Endodermal cell (in vitro differentiated cells): Measurements from ENCODE around the gene CMC1. TPM values are rescaled to one million over a fixed set of nuclear protein-coding genes. Genes with fewer than 3 reads are reported as not detected.

Experiments
- DNase-seq: peaks from one replicate; pipeline ENCODE4 v3.0.0-alpha.2; 2017
- H3K27ac ChIP-seq: 2 replicates; pipeline ENCODE4 v1.5.1; 2013; ENCODE audit warnings: mild to moderate bottlenecking, low read depth, low read length, moderate library complexity
- H3K27me3 ChIP-seq: 2 replicates; pipeline ENCODE4 v1.6.1; 2013; ENCODE audit warnings: mild to moderate bottlenecking, low read length, moderate library complexity; ENCODE audit not compliant: insufficient read depth, control insufficient read depth, poor library complexity, severe bottlenecking
- H3K36me3 ChIP-seq: 2 replicates; pipeline ENCODE4 v1.7.0; 2013; ENCODE audit warnings: mild to moderate bottlenecking, low read length, moderate library complexity; ENCODE audit not compliant: control insufficient read depth, insufficient read depth
- H3K4me1 ChIP-seq: one replicate; pipeline ENCODE4 v1.7.0; 2013; ENCODE audit warnings: low read length; ENCODE audit not compliant: control insufficient read depth, insufficient read depth
- H3K4me3 ChIP-seq: 2 replicates; pipeline ENCODE4 v1.5.1; 2013; ENCODE audit warnings: mild to moderate bottlenecking, low read length, moderate library complexity
- H3K9ac ChIP-seq: 2 replicates; pipeline ENCODE4 v1.6.1; 2013; ENCODE audit warnings: mild to moderate bottlenecking, low read length, moderate library complexity; ENCODE audit not compliant: poor library complexity, severe bottlenecking; ENCODE audit errors: extremely low read depth
- H3K9me3 ChIP-seq: 2 replicates; pipeline ENCODE4 v1.6.1; 2013; ENCODE audit warnings: mild to moderate bottlenecking, low read length, moderate library complexity; ENCODE audit not compliant: control insufficient read depth
- H3K27ac Mint-ChIP-seq: 2 replicates; pipeline ENCODE4 v1.8.0; 2020; ENCODE audit warnings: mixed read lengths
- H3K27me3 Mint-ChIP-seq: 2 replicates; pipeline ENCODE4 v1.8.0; 2021; ENCODE audit warnings: mild to moderate bottlenecking, mixed read lengths; ENCODE audit not compliant: insufficient read depth
- H3K36me3 Mint-ChIP-seq: 2 replicates; pipeline ENCODE4 v1.8.0; 2020; ENCODE audit warnings: low read depth, mixed read lengths
- H3K4me1 Mint-ChIP-seq: 2 replicates; pipeline ENCODE4 v1.8.0; 2020; ENCODE audit warnings: mixed read lengths
- H3K4me3 Mint-ChIP-seq: 2 replicates; pipeline ENCODE4 v1.8.0; 2020; ENCODE audit warnings: mild to moderate bottlenecking, moderate library complexity, mixed read lengths
- H3K9me3 Mint-ChIP-seq: 2 replicates; pipeline ENCODE4 v1.8.0; 2020; ENCODE audit warnings: mild to moderate bottlenecking, mixed read lengths
- CTCF ChIP-seq: fragments of 200-600 bp; sonication (generic); conservative IDR thresholded peaks from 2 replicates; pipeline ENCODE4 v1.5.0; 2021; ENCODE audit warnings: antibody characterized with exemption, mild to moderate bottlenecking
- WGBS, 2 experiments: methylation state at CpG; one replicate each; pipeline versions ENCODE4 v1.1.5 to v1.1.7; 2013; ENCODE audit warnings: missing lambda C conversion rate in 2 of 2, mixed read lengths in 1 of 2; ENCODE audit not compliant: insufficient coverage in 1 of 2, insufficient read length in 1 of 2; 5-methylcytosine and 5-hydroxymethylcytosine counted together
- total RNA-seq, 2 donors: library from RNA; stranded (reverse); fragmentation: NEBNext Ultra II Directional in 1 of 2; extraction: Animal tissue kit (Norgen Biotek cat#: 25700) in 1 of 2; gene quantifications; 2 replicates in 1 of 2; 3 replicates in 1 of 2; pipeline ENCODE4 v1.2.1, GENCODE V29; 2021

The CMC1 gene
- total RNA-seq, 2 donors from 2014 or later = 23.8 to 33.6 TPM

- Histone ChIP-seq H3K36me3 (peaks cover 6% of the 10 kb centered on the region), H3K9me3 (peaks cover 6% of the 10 kb centered on the region), H3K27ac (no peak overlapping the region), H3K27me3 (no peaks in the 10 kb centered on the region), H3K4me1 (no peaks in the 10 kb centered on the region), H3K4me3 (no peak overlapping the region), H3K9ac (no peak overlapping the region)
- no peak for TF ChIP-seq CTCF
- peaks cover 16% of the 10 kb centered on the region for H3K36me3 Mint-ChIP-seq
- no peak overlapping the region for H3K27ac Mint-ChIP-seq
- WGBS, 2 experiments = 93% methylated on average over 1 of the region's 1 CpG; no CpG with 5 or more reads in 1 of the 2 experiments
- peaks cover 18% of the 10 kb centered on the region for H3K4me1 Mint-ChIP-seq
- H3K27me3 Mint-ChIP-seq = no peaks in the 10 kb centered on the region
- no peak overlapping the region for H3K4me3 Mint-ChIP-seq
- DNase-seq = no peak
- H3K9me3 Mint-ChIP-seq = peaks cover 6% of the 10 kb centered on the region
These were observed 49.5 kb downstream of the CMC1 start for GRCh38 chr3:28290863-28291300.

GRCh38 chr3:28291577-28291976 lies 50.2 kb downstream of the CMC1 start:
- peaks cover 6% of the 10 kb centered on the region for H3K36me3 ChIP-seq
- H3K4me1 Mint-ChIP-seq = peaks cover 12% of the 10 kb centered on the region
- peaks cover 6% of the 10 kb centered on the region for H3K9me3 ChIP-seq
- no peak for DNase-seq
- TF ChIP-seq CTCF = no peak
- no peak overlapping the region for H3K4me3 Mint-ChIP-seq
- H3K4me3 ChIP-seq = no peak overlapping the region
- no peaks in the 10 kb centered on the region for H3K27me3 ChIP-seq
- no peak overlapping the region for H3K9ac ChIP-seq
- no peaks in the 10 kb centered on the region for H3K4me1 ChIP-seq
- peak overlapping the region; percentile 20 for H3K27ac Mint-ChIP-seq
- no peaks in the 10 kb centered on the region for H3K27me3 Mint-ChIP-seq
- peaks cover 16% of the 10 kb centered on the region for H3K36me3 Mint-ChIP-seq
- peaks cover 6% of the 10 kb centered on the region for H3K9me3 Mint-ChIP-seq
- H3K27ac ChIP-seq = no peak overlapping the region

- no peak for TF ChIP-seq CTCF
- Mint-ChIP-seq H3K4me1 (peaks cover 6% of the 10 kb centered on the region), H3K27me3 (no peaks in the 10 kb centered on the region), H3K36me3 (peaks cover 16% of the 10 kb centered on the region), H3K9me3 (peaks cover 6% of the 10 kb centered on the region), H3K4me3 (no peak overlapping the region), H3K27ac (no peak overlapping the region)
- 92 to 100% methylated on average over 3 of the region's 4 CpGs for WGBS, 2 experiments
- no peaks in the 10 kb centered on the region for H3K4me1 ChIP-seq
- H3K27ac ChIP-seq = no peak overlapping the region
- peaks cover 6% of the 10 kb centered on the region for H3K9me3 ChIP-seq
- H3K4me3 ChIP-seq = no peak overlapping the region
- DNase-seq = no peak
- H3K9ac ChIP-seq = no peak overlapping the region
- H3K36me3 ChIP-seq = peaks cover 6% of the 10 kb centered on the region
- no peaks in the 10 kb centered on the region for H3K27me3 ChIP-seq
These were observed 51.2 kb downstream of the CMC1 start for GRCh38 chr3:28292622-28293021.
